Measurements from ENCODE around the gene ABCF1. TPM values are rescaled to one million over a fixed set of nuclear protein-coding genes. Genes with fewer than 3 reads are reported as not detected.

ABCF1 gene
- total RNA-seq, 1 experiment from 2014 or later, result 63.9 TPM

GRCh38 chr6:30618270-30618797 is 47.1 kb downstream of the ABCF1 start:
- Mint-ChIP-seq H3K27ac (ENCODE audit: low read depth, unreplicated experiment) (peak overlapping the region; percentile 99), H3K4me3 (ENCODE audit: unreplicated experiment) (peak overlapping the region; percentile 83), H3K27me3 (ENCODE audit: insufficient read depth, unreplicated experiment) (no peaks in the 10 kb centered on the region), H3K4me1 (ENCODE audit: insufficient read depth, unreplicated experiment) (peaks cover 22% of the 10 kb centered on the region), H3K9me3 (ENCODE audit: unreplicated experiment) (no peaks in the 10 kb centered on the region), H3K36me3 (ENCODE audit: insufficient read depth, unreplicated experiment) (peaks cover 90% of the 10 kb centered on the region)
- no TSS peak for BruUV-seq (replicated peaks)
- POLR2A ChIA-PET, result interaction anchor here (0.5 to 3.0 kb wide), 51 partner anchors 8 to 1034 kb away, joined by 3 to 40 read pairs (median 5); partner anchors contain the start of genes ABCF1, ATAT1, BAG6 and C6orf136
- intact Hi-C loops (cut with micrococcal nuclease), result no loop called here
- CTCF ChIA-PET, result interaction anchor here (0.5 to 2.1 kb wide), 12 partner anchors 9 to 465 kb away, joined by 3 to 16 read pairs (median 3); no protein-coding TSS in a partner anchor
- TF ChIP-seq CTCF (IDR thresholded peaks at IDR 0.05; ENCODE audit: unreplicated experiment), result no peak
- no peak for DNase-seq (ENCODE audit: unreplicated experiment)

GRCh38 chr6:30619561-30619960 is 48.3 kb downstream of the ABCF1 start:
- H3K27ac Mint-ChIP-seq (ENCODE audit: low read depth, unreplicated experiment), result no peak overlapping the region
- CTCF ChIA-PET, result interaction anchor here (0.7 to 2.1 kb wide), 4 partner anchors 8 to 471 kb away, joined by 3 to 16 read pairs (median 4); no protein-coding TSS in a partner anchor
- intact Hi-C loops (cut with micrococcal nuclease), result no loop called here

GRCh38 chr6:30625511-30625910 is 54.3 kb downstream of the ABCF1 start:
- CTCF ChIA-PET, result interaction anchor here (0.5 to 1.2 kb wide), 2 partner anchors 93 to 105 kb away, joined by 4 to 5 read pairs; no protein-coding TSS in a partner anchor
- H3K4me3 Mint-ChIP-seq (ENCODE audit: unreplicated experiment), result peak overlapping the region; percentile 82
- BruUV-seq (replicated peaks), result no TSS peak
- no peaks in the 10 kb centered on the region for H3K9me3 Mint-ChIP-seq (ENCODE audit: unreplicated experiment)
- H3K4me1 Mint-ChIP-seq (ENCODE audit: insufficient read depth, unreplicated experiment), result peaks cover 7% of the 10 kb centered on the region
- peak overlapping the region; percentile 93 for H3K27ac Mint-ChIP-seq (ENCODE audit: low read depth, unreplicated experiment)
- no peaks in the 10 kb centered on the region for H3K27me3 Mint-ChIP-seq (ENCODE audit: insufficient read depth, unreplicated experiment)
- TF ChIP-seq CTCF (IDR thresholded peaks at IDR 0.05; ENCODE audit: unreplicated experiment), result no peak
- H3K36me3 Mint-ChIP-seq (ENCODE audit: insufficient read depth, unreplicated experiment), result peaks cover 78% of the 10 kb centered on the region
- intact Hi-C loops (cut with micrococcal nuclease), result no loop called here
- POLR2A ChIA-PET, result interaction anchor here (0.6 to 3.7 kb wide), 6 partner anchors 7 to 30 kb away, joined by 3 to 40 read pairs (median 8); partner anchors contain the start of genes MRPS18B and PPP1R10
- no peak for DNase-seq (ENCODE audit: unreplicated experiment)

More at GRCh38 chr6:30619561-30619960, 48.3 kb downstream of the ABCF1 start:
- no TSS peak for BruUV-seq (replicated peaks)
- no peaks in the 10 kb centered on the region for H3K9me3 Mint-ChIP-seq (ENCODE audit: unreplicated experiment)
- H3K4me1 Mint-ChIP-seq (ENCODE audit: insufficient read depth, unreplicated experiment), result peaks cover 13% of the 10 kb centered on the region
- H3K36me3 Mint-ChIP-seq (ENCODE audit: insufficient read depth, unreplicated experiment), result peaks cover 90% of the 10 kb centered on the region
- peak overlapping the region; percentile 83 for H3K4me3 Mint-ChIP-seq (ENCODE audit: unreplicated experiment)
- DNase-seq (ENCODE audit: unreplicated experiment), result no peak
- no peak for TF ChIP-seq CTCF (IDR thresholded peaks at IDR 0.05; ENCODE audit: unreplicated experiment)
- H3K27me3 Mint-ChIP-seq (ENCODE audit: insufficient read depth, unreplicated experiment), result no peaks in the 10 kb centered on the region
- POLR2A ChIA-PET, result interaction anchor here (2.6 to 3.0 kb wide), 5 partner anchors 8 to 102 kb away, joined by 20 to 40 read pairs (median 24); partner anchors contain the start of genes ABCF1, ATAT1 and DHX16

- Mint-ChIP-seq H3K27me3 (ENCODE audit: insufficient read depth, unreplicated experiment) (no peaks in the 10 kb centered on the region), H3K36me3 (ENCODE audit: insufficient read depth, unreplicated experiment) (peaks cover 81% of the 10 kb centered on the region), H3K4me1 (ENCODE audit: insufficient read depth, unreplicated experiment) (peaks cover 7% of the 10 kb centered on the region), H3K9me3 (ENCODE audit: unreplicated experiment) (no peaks in the 10 kb centered on the region), H3K4me3 (ENCODE audit: unreplicated experiment) (peak within 1 kb of the TSS; percentile 82), H3K27ac (ENCODE audit: low read depth, unreplicated experiment) (peak within 1 kb of the TSS; percentile 93)
- TF ChIP-seq CTCF (IDR thresholded peaks at IDR 0.05; ENCODE audit: unreplicated experiment), result peak; percentile 20
- BruUV-seq (replicated peaks), result TSS peak; percentile 16
- POLR2A ChIA-PET, result interaction anchor here (0.9 to 3.7 kb wide), 6 partner anchors 8 to 95 kb away, joined by 3 to 40 read pairs (median 8); partner anchors contain the start of genes MRPS18B and PPP1R10
- DNase-seq (ENCODE audit: unreplicated experiment), result peak; percentile 41
- CTCF ChIA-PET, result interaction anchor here (0.6 to 1.2 kb wide), 3 partner anchors 104 to 213 kb away, joined by 3 to 5 read pairs (median 3); no protein-coding TSS in a partner anchor
- intact Hi-C loops (cut with micrococcal nuclease), result no loop called here
These were observed 55.5 kb downstream of the ABCF1 start, which contains the start of gene ATAT1 for GRCh38 chr6:30626484-30627366. ATAT1 (plus strand) TSS chr6:30626874.

Measured in MCF 10A (cell line).